ENCODE results near the gene LNPEP. TPM values are rescaled to one million over a fixed set of nuclear protein-coding genes. Genes with fewer than 3 reads are reported as not detected.

LNPEP gene
- total RNA-seq, 2 experiments from 2014 or later: 79.2 to 80.8 TPM

DNA sequence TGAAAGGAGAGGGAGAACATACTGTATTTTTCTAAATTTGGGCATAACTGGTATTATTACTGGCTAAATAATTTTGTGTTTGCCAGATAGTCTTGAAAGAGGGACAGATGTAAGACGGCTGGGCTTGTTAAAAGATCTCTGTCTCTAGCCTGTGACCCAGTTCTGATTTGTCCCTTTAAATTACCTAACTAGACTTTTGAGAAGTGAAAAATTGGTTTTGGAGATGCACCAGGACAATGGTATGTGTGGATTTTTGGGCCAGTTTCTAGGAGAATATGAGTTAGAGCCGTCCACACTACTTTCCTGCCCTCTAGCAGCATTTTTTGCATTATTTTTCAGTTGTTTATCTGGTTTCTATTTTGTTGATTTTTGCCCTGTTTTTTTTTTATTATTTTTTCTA, 33.5 kb downstream of the LNPEP start:
- H3K27ac Mint-ChIP-seq: no peak overlapping the region
- CTCF ChIA-PET: interaction anchor here (0.6 kb wide), 1 partner anchor 176 kb away, joined by 3 read pairs; no protein-coding TSS in a partner anchor
- POLR2A ChIA-PET: interaction anchor here (0.7 kb wide), 2 partner anchors 33 to 161 kb away, joined by 3 read pairs; partner anchors contain the start of genes ERAP1 and LNPEP
- H3K9me3 Mint-ChIP-seq: no peaks in the 10 kb centered on the region
- no peaks in the 10 kb centered on the region for H3K27me3 Mint-ChIP-seq
- peaks cover 54% of the 10 kb centered on the region for H3K36me3 Mint-ChIP-seq (ENCODE audit: low read depth)
- H3K4me1 Mint-ChIP-seq: peaks cover 46% of the 10 kb centered on the region
- DNase-seq: no peak
- no peak overlapping the region for H3K4me3 Mint-ChIP-seq

- H3K4me3 Mint-ChIP-seq: no peak overlapping the region
- H3K4me1 Mint-ChIP-seq: peaks cover 49% of the 10 kb centered on the region
- peak overlapping the region; percentile 0 for H3K27ac Mint-ChIP-seq
These were observed 36.9 kb downstream of the LNPEP start for GRCh38 chr5:96972599-96973334.

DNA sequence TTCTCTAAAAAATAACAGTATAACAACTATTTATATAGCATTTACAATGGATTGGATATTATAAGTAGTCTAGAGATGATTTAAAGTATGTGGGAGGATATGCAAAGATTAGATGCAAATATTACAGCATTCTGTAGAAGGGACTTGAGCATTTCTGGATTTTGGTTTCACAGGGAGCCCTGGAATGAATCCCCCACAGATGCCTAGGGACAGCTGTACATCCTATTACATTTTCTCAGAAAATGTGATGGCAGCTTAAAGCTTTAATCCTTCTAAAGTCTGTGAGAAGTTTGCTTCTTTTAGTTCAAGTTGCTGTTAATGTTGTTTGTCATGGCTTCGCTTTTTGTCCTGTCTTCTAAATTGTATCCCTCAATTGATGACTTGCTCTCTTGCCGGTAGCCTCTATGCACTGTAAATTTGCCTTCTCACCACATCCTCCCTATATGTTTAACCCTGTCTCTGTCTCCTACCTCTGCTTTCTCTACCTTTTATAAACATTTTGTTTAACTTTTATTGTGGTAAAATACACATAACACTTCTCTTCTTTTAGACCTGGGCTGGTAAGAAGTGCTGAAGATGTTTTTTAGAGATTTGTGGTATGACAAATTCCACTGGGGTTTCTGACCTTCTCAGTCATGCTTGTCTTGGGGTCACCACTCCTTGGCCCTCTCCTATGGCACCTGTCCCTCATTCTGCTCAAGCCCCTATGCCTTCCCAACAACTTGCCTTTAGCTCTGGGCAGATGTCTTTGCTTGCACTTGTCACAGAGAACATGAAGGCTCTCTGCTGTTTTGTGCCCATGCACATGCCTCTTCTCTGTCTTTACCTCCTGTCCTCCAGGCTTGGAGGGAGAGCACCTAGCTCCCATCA, 37.9 kb downstream of the LNPEP start:
- Mint-ChIP-seq H3K4me3 (no peak overlapping the region), H3K36me3 (ENCODE audit: low read depth) (peaks cover 37% of the 10 kb centered on the region), H3K27ac (peak overlapping the region; percentile 8), H3K4me1 (peaks cover 44% of the 10 kb centered on the region), H3K9me3 (no peaks in the 10 kb centered on the region), H3K27me3 (no peaks in the 10 kb centered on the region)
- POLR2A ChIA-PET: interaction anchor here (1.9 to 3.0 kb wide), 3 partner anchors 12 to 38 kb away, joined by 6 to 23 read pairs (median 11); partner anchors contain the start of gene LNPEP
- no peak for DNase-seq
- CTCF ChIA-PET: interaction anchor here (1.6 kb wide), 1 partner anchor 24 kb away, joined by 5 read pairs; no protein-coding TSS in a partner anchor

More at GRCh38 chr5:96972599-96973334, 36.9 kb downstream of the LNPEP start:
- peaks cover 37% of the 10 kb centered on the region for H3K36me3 Mint-ChIP-seq (ENCODE audit: low read depth)
- no peaks in the 10 kb centered on the region for H3K9me3 Mint-ChIP-seq
- ChIA-PET CTCF (no interaction called here), POLR2A (interaction anchor here (1.4 to 3.0 kb wide), 4 partner anchors 11 to 37 kb away, joined by 3 to 23 read pairs (median 8); partner anchors contain the start of gene LNPEP)
- H3K27me3 Mint-ChIP-seq: no peaks in the 10 kb centered on the region
- no peak for DNase-seq

- ChIA-PET CTCF (interaction anchor here (0.7 to 1.6 kb wide), 2 partner anchors 22 to 107 kb away, joined by 4 to 5 read pairs; no protein-coding TSS in a partner anchor), POLR2A (interaction anchor here (0.8 to 3.0 kb wide), 3 partner anchors 14 to 40 kb away, joined by 3 to 23 read pairs (median 6); partner anchors contain the start of gene LNPEP)
- H3K4me3 Mint-ChIP-seq: no peak overlapping the region
- peaks cover 56% of the 10 kb centered on the region for H3K36me3 Mint-ChIP-seq (ENCODE audit: low read depth)
- H3K27ac Mint-ChIP-seq: no peak overlapping the region
- no peaks in the 10 kb centered on the region for H3K27me3 Mint-ChIP-seq
- peaks cover 39% of the 10 kb centered on the region for H3K4me1 Mint-ChIP-seq
- DNase-seq: no peak
- no peaks in the 10 kb centered on the region for H3K9me3 Mint-ChIP-seq
These were observed 39.8 kb downstream of the LNPEP start for GRCh38 chr5:96975656-96976055.

- CTCF ChIA-PET: interaction anchor here (0.5 to 1.7 kb wide), 2 partner anchors 18 to 108 kb away, joined by 3 to 6 read pairs; no protein-coding TSS in a partner anchor
- H3K4me1 Mint-ChIP-seq: peaks cover 30% of the 10 kb centered on the region
- no peaks in the 10 kb centered on the region for H3K9me3 Mint-ChIP-seq
- peaks cover 53% of the 10 kb centered on the region for H3K36me3 Mint-ChIP-seq (ENCODE audit: low read depth)
- no peaks in the 10 kb centered on the region for H3K27me3 Mint-ChIP-seq
- POLR2A ChIA-PET: interaction anchor here (0.8 to 1.3 kb wide), 2 partner anchors 14 to 19 kb away, joined by 3 read pairs; no protein-coding TSS in a partner anchor
- no peak overlapping the region for H3K27ac Mint-ChIP-seq
- H3K4me3 Mint-ChIP-seq: no peak overlapping the region
- no peak for DNase-seq
These were observed 41.3 kb downstream of the LNPEP start for GRCh38 chr5:96977228-96977627.

DNA sequence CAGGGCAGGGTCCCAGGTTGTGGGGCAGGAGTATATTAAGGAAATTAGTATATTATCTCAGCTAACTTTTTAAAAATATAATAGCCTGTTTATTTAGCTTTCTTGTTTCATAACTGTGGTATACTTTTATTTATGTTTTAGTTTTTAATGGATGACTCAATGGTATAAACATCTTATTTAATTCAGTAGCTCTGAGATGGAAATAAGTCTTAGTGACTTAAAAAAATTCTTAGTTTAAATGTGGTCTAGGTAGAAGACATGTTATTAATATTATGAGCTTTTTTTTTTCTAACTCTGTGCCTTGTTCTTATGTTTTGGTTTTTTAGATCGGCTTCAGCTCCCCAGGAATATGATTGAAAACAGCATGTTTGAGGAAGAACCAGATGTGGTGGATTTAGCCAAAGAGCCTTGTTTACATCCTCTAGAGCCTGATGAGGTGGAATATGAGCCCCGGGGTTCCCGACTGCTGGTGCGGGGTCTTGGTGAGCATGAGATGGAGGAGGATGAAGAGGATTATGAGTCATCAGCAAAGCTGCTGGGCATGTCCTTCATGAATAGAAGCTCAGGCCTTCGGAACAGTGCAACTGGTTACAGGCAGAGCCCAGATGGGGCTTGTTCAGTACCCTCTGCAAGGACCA, 43.1 kb downstream of the LNPEP start:
- DNase-seq: no peak
- ChIA-PET CTCF (interaction anchor here (1.3 to 1.7 kb wide), 2 partner anchors 18 to 110 kb away, joined by 4 to 6 read pairs; no protein-coding TSS in a partner anchor), POLR2A (interaction anchor here (1.1 kb wide), 1 partner anchor 43 kb away, joined by 4 read pairs; the partner anchor contains the start of gene LNPEP)
- no peak overlapping the region for H3K4me3 Mint-ChIP-seq
- H3K36me3 Mint-ChIP-seq (ENCODE audit: low read depth): peaks cover 54% of the 10 kb centered on the region
- H3K27ac Mint-ChIP-seq: no peak overlapping the region
- peaks cover 15% of the 10 kb centered on the region for H3K4me1 Mint-ChIP-seq
- H3K9me3 Mint-ChIP-seq: no peaks in the 10 kb centered on the region
- H3K27me3 Mint-ChIP-seq: no peaks in the 10 kb centered on the region

- Mint-ChIP-seq H3K36me3 (ENCODE audit: low read depth) (peaks cover 67% of the 10 kb centered on the region), H3K27ac (no peak overlapping the region), H3K27me3 (no peaks in the 10 kb centered on the region), H3K9me3 (no peaks in the 10 kb centered on the region), H3K4me3 (no peak overlapping the region), H3K4me1 (peaks cover 8% of the 10 kb centered on the region)
- ChIA-PET POLR2A (no interaction called here), CTCF (no interaction called here)
- no peak for DNase-seq
These were observed 48.8 kb downstream of the LNPEP start for GRCh38 chr5:96984506-96985192.

DNA sequence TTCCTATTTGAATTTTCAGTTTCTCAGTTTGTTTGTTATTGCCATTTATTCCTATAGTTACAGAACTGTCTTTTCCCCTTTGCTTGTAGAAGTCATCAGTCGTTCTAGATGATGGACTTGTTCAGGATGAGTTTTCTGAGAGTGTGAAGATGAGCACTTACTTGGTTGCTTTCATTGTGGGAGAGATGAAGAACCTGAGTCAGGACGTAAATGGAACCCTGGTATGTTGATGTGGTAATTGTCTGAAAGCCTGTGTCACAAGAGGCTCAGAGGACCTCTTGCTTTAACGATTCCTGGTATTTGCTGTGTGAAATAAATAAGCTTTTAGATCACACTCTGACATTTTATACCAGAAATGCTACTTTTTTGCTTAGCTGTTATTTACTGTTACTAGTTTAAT, 50.6 kb downstream of the LNPEP start:
- H3K4me3 Mint-ChIP-seq: no peak overlapping the region
- ChIA-PET CTCF (interaction anchor here (1.1 kb wide), 2 partner anchors 11 to 82 kb away, joined by 3 to 4 read pairs; no protein-coding TSS in a partner anchor), POLR2A (no interaction called here)
- no peaks in the 10 kb centered on the region for H3K9me3 Mint-ChIP-seq
- H3K4me1 Mint-ChIP-seq: peaks cover 12% of the 10 kb centered on the region
- no peaks in the 10 kb centered on the region for H3K27me3 Mint-ChIP-seq
- H3K27ac Mint-ChIP-seq: no peak overlapping the region
- DNase-seq: no peak
- peaks cover 69% of the 10 kb centered on the region for H3K36me3 Mint-ChIP-seq (ENCODE audit: low read depth)

DNA sequence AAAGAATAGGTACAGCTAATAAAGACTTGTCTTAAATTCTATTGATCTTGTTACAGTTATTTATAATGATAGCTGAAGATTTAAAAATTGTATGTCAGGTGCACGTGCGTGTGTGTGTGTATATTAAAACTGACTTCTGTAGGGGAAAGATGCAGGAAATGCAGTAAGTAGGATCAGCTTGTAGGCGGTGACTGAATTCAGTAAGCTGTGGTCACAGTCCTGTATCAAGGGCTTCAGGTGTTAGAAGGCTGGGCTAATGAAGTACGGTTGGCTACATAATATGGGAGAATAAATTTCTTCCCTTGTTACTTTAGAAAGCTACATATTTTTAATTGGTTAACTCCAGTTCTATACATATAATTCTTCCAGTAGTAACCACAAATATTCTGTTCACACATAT, 54.2 kb downstream of the LNPEP start:
- ChIA-PET CTCF (interaction anchor here (1.0 to 2.1 kb wide), 4 partner anchors 13 to 121 kb away, joined by 3 to 4 read pairs (median 3); no protein-coding TSS in a partner anchor), POLR2A (interaction anchor here (0.9 kb wide), 1 partner anchor 53 kb away, joined by 3 read pairs; no protein-coding TSS in a partner anchor)
- H3K36me3 Mint-ChIP-seq (ENCODE audit: low read depth): peaks cover 77% of the 10 kb centered on the region
- no peaks in the 10 kb centered on the region for H3K27me3 Mint-ChIP-seq
- no peak overlapping the region for H3K27ac Mint-ChIP-seq
- no peak for DNase-seq
- no peak overlapping the region for H3K4me3 Mint-ChIP-seq
- no peaks in the 10 kb centered on the region for H3K9me3 Mint-ChIP-seq
- H3K4me1 Mint-ChIP-seq: peaks cover 23% of the 10 kb centered on the region

DNA sequence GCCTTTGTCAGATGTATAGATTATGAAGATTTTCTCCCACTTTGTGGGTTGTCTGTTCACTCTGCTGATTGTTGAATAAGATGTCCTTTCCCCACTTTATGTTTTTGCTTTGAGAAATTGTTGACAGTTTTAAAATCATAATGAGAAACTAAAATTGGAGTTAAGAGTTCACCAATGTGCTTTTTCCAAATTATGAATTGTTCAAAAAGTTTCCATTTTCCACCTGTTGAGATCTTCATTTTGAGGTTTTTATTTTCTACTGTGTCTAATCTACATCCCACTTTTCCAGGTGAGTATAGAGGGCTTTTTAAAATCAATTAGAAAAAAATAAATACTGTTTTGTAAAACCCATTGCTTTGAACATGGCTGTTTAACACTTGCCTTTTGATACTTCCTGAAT, 55.8 kb downstream of the LNPEP start:
- POLR2A ChIA-PET: no interaction called here
- CTCF ChIA-PET: no interaction called here
- no peaks in the 10 kb centered on the region for H3K27me3 Mint-ChIP-seq
- H3K9me3 Mint-ChIP-seq: no peaks in the 10 kb centered on the region
- H3K27ac Mint-ChIP-seq: no peak overlapping the region
- H3K4me1 Mint-ChIP-seq: peaks cover 24% of the 10 kb centered on the region
- H3K36me3 Mint-ChIP-seq (ENCODE audit: low read depth): peaks cover 70% of the 10 kb centered on the region
- no peak for DNase-seq
- H3K4me3 Mint-ChIP-seq: no peak overlapping the region

- Mint-ChIP-seq H3K4me1 (peaks cover 28% of the 10 kb centered on the region), H3K36me3 (ENCODE audit: low read depth) (peaks cover 75% of the 10 kb centered on the region), H3K27ac (no peak overlapping the region), H3K9me3 (no peaks in the 10 kb centered on the region), H3K27me3 (no peaks in the 10 kb centered on the region), H3K4me3 (no peak overlapping the region)
- no peak for DNase-seq
- ChIA-PET CTCF (interaction anchor here (1.5 kb wide), 2 partner anchors 124 to 242 kb away, joined by 4 to 5 read pairs; no protein-coding TSS in a partner anchor), POLR2A (interaction anchor here (0.9 to 1.1 kb wide), 2 partner anchors 98 to 117 kb away, joined by 3 to 4 read pairs; partner anchors contain the start of gene ERAP2)
These were observed 57.9 kb downstream of the LNPEP start for GRCh38 chr5:96993760-96994159.

GRCh38 chr5:96994493-96994892, 58.6 kb downstream of the LNPEP start:
- ChIA-PET POLR2A (no interaction called here), CTCF (interaction anchor here (1.0 to 1.5 kb wide), 2 partner anchors 145 to 243 kb away, joined by 3 to 4 read pairs; no protein-coding TSS in a partner anchor)
- Mint-ChIP-seq H3K36me3 (ENCODE audit: low read depth) (peaks cover 79% of the 10 kb centered on the region), H3K4me1 (peaks cover 27% of the 10 kb centered on the region), H3K9me3 (no peaks in the 10 kb centered on the region), H3K27me3 (no peaks in the 10 kb centered on the region), H3K4me3 (no peak overlapping the region), H3K27ac (no peak overlapping the region)
- no peak for DNase-seq
